ENCODE data around the gene GZF1. TPM values are rescaled to one million over a fixed set of nuclear protein-coding genes. Genes with fewer than 3 reads are reported as not detected.

GZF1 gene
- total RNA-seq, 1 donor from 2014 or later, result 28.3 TPM

DNA sequence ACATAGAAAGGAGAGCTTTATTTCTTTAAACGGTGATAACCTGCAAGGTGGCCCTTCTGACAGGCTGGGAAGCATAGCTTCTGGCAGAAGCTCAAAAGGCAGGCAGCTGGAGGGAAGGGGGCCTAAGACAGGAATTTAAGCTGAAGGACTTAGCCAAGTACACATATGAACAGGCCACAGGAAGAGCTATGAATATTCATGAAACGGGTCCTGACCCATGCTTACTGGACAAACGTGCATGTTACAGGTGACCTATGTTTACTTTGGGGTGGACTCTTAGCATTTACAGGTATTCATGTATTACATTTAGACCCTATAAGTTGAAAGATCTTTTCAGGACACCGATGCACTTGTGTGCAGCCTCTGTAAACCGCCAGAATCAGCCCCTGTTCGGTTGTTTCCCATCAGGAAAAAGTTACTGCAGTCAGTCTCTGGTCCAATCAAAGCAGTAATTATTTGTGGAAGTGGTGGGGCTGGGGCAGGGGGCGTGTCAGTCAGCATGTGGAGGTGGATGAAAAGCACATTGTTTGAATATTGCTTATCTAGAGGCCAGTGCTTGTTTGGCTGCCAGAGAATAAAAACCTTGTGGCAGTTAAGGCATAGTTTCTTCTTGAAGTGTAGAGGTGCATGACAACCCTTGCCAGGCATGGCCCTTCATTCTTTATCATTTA, 2.9 kb upstream of the GZF1 start:
- TF ChIP-seq, protein P1, sequence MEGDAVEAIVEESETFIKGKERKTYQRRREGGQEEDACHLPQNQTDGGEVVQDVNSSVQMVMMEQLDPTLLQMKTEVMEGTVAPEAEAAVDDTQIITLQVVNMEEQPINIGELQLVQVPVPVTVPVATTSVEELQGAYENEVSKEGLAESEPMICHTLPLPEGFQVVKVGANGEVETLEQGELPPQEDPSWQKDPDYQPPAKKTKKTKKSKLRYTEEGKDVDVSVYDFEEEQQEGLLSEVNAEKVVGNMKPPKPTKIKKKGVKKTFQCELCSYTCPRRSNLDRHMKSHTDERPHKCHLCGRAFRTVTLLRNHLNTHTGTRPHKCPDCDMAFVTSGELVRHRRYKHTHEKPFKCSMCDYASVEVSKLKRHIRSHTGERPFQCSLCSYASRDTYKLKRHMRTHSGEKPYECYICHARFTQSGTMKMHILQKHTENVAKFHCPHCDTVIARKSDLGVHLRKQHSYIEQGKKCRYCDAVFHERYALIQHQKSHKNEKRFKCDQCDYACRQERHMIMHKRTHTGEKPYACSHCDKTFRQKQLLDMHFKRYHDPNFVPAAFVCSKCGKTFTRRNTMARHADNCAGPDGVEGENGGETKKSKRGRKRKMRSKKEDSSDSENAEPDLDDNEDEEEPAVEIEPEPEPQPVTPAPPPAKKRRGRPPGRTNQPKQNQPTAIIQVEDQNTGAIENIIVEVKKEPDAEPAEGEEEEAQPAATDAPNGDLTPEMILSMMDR (IDR thresholded peaks at IDR 0.05; ENCODE audit: partially characterized antibody, unreplicated experiment), result no peak
- Mint-ChIP-seq H3K27ac (ENCODE audit: unreplicated experiment) (peak overlapping the region; percentile 39), H3K9me3 (ENCODE audit: unreplicated experiment) (peaks cover 10% of the 10 kb centered on the region)

DNA sequence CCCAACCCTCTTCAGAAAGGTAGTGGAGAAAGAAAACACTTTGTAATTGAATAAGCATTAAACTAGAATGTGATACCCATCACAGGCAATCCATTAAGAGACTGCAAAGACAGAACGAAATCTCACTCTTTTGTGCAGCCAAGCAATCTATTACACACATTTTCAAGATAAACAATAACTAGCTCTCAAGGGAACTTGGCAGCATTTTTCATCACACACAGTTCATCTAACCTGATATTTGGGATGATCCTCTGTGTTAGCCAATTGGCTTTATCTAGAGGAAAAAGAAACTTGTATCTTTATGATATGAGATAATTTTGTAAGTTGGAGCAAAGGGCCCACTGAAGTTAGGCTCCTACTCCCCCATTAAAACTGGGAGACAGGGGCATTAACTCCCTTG, 1.5 kb upstream of the GZF1 start:
- Mint-ChIP-seq H3K9me3 (ENCODE audit: unreplicated experiment) (peaks cover 16% of the 10 kb centered on the region), H3K4me1 (ENCODE audit: low read depth, unreplicated experiment) (peaks cover 25% of the 10 kb centered on the region), H3K27me3 (ENCODE audit: unreplicated experiment) (peaks cover 3% of the 10 kb centered on the region), H3K36me3 (ENCODE audit: unreplicated experiment) (peaks cover 12% of the 10 kb centered on the region), H3K27ac (ENCODE audit: unreplicated experiment) (peak overlapping the region; percentile 99), H3K4me3 (ENCODE audit: unreplicated experiment) (peak overlapping the region; percentile 95)
- no peak for DNase-seq
- TF ChIP-seq, protein P1 (IDR thresholded peaks at IDR 0.05; ENCODE audit: partially characterized antibody, unreplicated experiment), result no peak

More for the DNA sequence above, 2.9 kb upstream of the GZF1 start:
- DNase-seq, result no peak
- Mint-ChIP-seq H3K4me1 (ENCODE audit: low read depth, unreplicated experiment) (peaks cover 14% of the 10 kb centered on the region), H3K36me3 (ENCODE audit: unreplicated experiment) (peaks cover 2% of the 10 kb centered on the region), H3K4me3 (ENCODE audit: unreplicated experiment) (peak overlapping the region; percentile 71), H3K27me3 (ENCODE audit: unreplicated experiment) (peaks cover 1% of the 10 kb centered on the region)

DNA sequence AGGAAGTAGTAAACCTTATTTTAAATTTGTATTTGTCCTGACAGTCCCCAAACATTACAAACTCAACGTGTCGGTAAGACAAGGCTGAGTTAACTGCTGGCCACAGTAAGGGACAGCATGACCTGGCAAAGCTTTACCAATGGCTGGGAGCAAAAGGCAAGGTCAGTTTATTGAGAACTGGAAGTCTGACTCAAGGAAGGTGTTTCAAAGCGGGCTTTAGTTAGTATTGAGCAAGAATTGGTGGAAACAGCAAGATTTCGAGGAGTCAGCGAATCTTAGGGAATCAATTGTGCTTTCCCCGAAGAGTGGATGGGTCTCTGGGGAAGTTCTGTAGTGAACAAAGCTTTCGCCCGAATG, 885 bp upstream of the GZF1 start:
- Mint-ChIP-seq H3K27ac (ENCODE audit: unreplicated experiment) (peak overlapping the region; percentile 99), H3K4me1 (ENCODE audit: low read depth, unreplicated experiment) (peaks cover 25% of the 10 kb centered on the region), H3K9me3 (ENCODE audit: unreplicated experiment) (peaks cover 18% of the 10 kb centered on the region), H3K27me3 (ENCODE audit: unreplicated experiment) (peaks cover 3% of the 10 kb centered on the region), H3K4me3 (ENCODE audit: unreplicated experiment) (peak overlapping the region; percentile 95), H3K36me3 (ENCODE audit: unreplicated experiment) (peaks cover 15% of the 10 kb centered on the region)
- TF ChIP-seq, protein P1 (IDR thresholded peaks at IDR 0.05; ENCODE audit: partially characterized antibody, unreplicated experiment), result no peak
- no peak for DNase-seq

DNA sequence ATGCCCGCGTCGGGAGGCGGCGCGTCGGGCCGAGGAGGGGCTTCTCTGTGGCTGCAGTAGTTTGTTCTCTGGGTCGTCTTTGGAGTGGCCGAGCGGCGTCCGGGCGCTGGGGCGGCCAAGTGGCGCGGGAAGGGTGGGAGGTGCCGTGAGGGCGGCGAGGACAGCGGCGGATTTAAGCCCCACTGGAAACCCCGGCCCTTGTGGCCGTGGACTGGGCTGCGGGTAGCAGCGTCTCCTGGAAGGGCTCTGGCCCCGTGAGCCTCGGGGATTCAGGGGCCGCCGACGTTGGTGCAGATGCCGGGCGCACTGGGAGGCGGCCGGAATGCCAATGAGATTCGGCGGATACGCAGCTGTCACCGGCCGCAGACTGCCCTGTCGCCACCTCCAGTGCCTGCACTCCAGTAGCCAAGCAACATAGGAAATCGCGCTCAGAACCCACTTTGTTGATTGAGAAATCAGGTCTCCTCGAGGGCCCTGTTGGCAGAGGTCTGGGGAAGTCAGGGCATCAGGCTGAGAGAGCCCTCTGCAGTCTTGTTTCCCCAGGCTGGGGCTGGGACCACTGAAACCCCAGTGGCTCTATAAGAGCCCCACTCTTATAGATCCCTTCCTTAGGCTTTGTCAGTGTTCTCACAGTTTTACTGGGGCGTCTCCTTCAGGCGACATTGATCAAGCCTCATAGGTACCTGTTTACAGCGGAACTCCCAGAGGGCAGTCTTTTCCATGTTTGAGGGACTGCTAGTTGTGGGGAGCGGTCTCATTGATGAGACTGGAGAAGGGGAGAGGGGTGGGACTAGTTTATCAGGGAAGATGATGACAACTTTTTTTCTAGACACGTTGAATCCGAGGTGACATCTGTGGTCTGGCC, 642 bp downstream of the GZF1 start:
- Mint-ChIP-seq H3K4me3 (ENCODE audit: unreplicated experiment) (peak overlapping the region; percentile 93), H3K36me3 (ENCODE audit: unreplicated experiment) (peaks cover 16% of the 10 kb centered on the region), H3K9me3 (ENCODE audit: unreplicated experiment) (peaks cover 18% of the 10 kb centered on the region), H3K4me1 (ENCODE audit: low read depth, unreplicated experiment) (peaks cover 31% of the 10 kb centered on the region), H3K27ac (ENCODE audit: unreplicated experiment) (peak overlapping the region; percentile 96), H3K27me3 (ENCODE audit: unreplicated experiment) (peaks cover 5% of the 10 kb centered on the region)
- DNase-seq, result peak; percentile 69
- TF ChIP-seq, protein P1 (IDR thresholded peaks at IDR 0.05; ENCODE audit: partially characterized antibody, unreplicated experiment), result no peak

DNA sequence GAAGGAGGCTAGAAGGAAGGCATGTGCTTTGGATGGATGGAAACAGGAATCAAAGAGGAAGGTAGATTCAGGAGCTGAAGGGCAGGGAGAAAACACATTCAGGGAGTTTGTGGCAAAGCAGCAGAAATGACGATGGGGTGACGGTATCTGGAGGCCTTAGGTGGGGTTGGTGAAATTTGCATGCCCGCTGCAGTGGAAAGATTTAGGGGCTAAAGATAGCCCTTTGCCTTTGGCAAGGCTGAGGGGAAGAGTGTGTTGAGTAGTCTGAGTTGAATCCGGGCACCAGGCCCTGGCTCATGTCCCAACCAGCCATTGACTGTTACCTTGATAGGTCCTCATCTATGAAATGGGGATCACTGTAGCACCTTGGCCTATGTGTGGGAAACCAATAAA, 1.3 kb downstream of the GZF1 start:
- H3K4me1 Mint-ChIP-seq (ENCODE audit: low read depth, unreplicated experiment), result peaks cover 31% of the 10 kb centered on the region
- H3K4me3 Mint-ChIP-seq (ENCODE audit: unreplicated experiment), result peak overlapping the region; percentile 93
- H3K27me3 Mint-ChIP-seq (ENCODE audit: unreplicated experiment), result peaks cover 5% of the 10 kb centered on the region

More for the DNA sequence above, 1.3 kb downstream of the GZF1 start:
- H3K36me3 Mint-ChIP-seq (ENCODE audit: unreplicated experiment), result peaks cover 16% of the 10 kb centered on the region
- TF ChIP-seq, protein P1 (IDR thresholded peaks at IDR 0.05; ENCODE audit: partially characterized antibody, unreplicated experiment), result no peak
- no peak for DNase-seq
- peak overlapping the region; percentile 96 for H3K27ac Mint-ChIP-seq (ENCODE audit: unreplicated experiment)
- H3K9me3 Mint-ChIP-seq (ENCODE audit: unreplicated experiment), result peaks cover 17% of the 10 kb centered on the region

Data from glutamatergic neuron (in vitro differentiated cells).